GM18498 (cell line): ENCODE measurements around the gene FEN1.

Experiments used
- ATAC-seq: cut with Tn5 transposase; IDR thresholded peaks from one replicate; pipeline ENCODE4 v1.9.1; 2021; ENCODE audit warnings: mild to moderate bottlenecking, moderate library complexity; ENCODE audit not compliant: unreplicated experiment

Gene FEN1

DNA sequence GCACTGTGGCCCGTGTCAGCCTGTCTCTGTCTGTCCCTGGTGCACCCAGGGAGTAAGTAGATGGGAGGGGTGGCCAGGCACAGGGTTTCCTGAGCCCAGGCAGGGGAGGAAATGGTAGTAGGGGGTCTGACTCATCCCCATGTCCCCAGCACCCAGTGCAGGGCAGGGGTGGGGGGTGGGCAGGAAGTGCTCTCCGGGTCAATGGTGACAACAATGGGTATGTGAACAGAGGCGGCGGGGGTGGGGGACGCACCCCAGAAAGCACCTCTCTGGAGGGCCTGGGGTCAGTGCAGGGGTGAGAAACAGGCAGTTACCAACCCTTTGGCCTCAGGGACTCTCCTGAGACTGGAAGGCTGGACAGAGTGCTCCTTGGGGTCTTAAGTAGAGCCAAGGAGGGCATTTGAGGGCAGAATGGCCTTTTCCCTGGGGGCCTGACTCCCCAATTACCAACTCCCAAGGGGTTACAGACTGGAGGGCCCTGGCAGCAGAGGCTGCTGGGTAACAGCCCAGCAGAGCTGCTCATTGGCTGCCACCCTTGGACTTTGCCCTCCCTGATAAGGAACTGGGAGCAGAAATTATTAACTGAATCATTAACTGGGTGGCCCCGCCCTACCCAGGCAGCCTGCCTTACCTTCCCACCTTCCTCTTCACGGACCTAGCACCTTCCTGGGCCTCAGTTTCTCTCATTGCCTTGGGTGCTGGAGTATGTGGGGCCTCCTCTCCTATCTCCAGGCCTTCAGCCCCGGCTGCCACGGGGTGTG is 36.1 kb upstream of the FEN1 start:
- no peak for ATAC-seq

DNA sequence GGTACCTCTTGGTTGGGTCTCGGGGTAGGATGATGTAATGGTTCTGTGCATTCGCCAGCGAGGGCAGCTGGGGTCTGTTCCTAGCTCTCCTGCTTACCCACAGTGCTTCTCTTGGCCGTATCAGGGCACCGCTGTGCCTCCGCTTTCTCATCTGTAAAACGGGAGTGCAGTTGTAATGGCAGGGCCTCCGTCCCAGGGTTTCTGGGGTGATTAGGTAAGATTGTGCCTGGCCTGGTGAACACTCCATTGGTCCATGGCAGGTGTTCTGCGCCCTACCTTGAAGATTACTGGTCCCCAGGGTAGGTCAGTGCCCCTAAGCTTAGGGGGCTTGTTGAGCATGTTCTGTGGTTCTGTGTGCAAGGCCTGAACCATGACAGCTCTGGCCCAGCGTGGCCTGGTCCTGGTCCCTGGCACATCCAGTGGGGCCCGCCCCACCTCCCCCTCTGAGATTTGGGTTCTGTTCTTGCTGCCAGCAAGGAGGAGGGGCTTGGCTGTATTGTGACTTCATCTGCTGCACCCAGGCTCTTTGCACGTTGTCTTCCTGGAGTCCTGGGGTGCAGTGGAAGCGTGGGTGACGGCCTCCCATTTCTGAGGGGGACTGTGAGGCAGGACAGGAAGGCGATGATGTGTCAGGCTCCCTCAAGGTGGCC is 35.4 kb upstream of the FEN1 start:
- ATAC-seq: no peak

DNA sequence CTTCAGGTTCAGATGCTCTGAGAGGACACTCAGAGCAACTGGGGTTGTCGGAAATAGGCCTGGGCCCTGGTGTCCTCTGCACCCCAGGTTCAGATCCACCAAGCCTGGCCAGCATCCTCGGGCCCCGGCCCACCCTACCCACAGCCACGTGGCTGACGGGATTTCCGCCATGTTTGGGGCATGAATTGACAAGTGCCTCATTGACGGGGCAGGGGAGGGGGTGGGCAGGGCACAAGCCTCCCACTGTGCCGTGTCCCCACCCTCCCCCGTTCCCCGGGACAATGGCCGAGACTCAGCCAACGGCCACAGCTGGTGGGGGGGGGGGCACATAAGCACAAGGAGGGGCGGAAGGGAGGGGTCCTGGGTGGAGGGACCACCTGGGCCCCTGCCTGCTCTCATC is 31.8 kb upstream of the FEN1 start:
- ATAC-seq: no peak

DNA sequence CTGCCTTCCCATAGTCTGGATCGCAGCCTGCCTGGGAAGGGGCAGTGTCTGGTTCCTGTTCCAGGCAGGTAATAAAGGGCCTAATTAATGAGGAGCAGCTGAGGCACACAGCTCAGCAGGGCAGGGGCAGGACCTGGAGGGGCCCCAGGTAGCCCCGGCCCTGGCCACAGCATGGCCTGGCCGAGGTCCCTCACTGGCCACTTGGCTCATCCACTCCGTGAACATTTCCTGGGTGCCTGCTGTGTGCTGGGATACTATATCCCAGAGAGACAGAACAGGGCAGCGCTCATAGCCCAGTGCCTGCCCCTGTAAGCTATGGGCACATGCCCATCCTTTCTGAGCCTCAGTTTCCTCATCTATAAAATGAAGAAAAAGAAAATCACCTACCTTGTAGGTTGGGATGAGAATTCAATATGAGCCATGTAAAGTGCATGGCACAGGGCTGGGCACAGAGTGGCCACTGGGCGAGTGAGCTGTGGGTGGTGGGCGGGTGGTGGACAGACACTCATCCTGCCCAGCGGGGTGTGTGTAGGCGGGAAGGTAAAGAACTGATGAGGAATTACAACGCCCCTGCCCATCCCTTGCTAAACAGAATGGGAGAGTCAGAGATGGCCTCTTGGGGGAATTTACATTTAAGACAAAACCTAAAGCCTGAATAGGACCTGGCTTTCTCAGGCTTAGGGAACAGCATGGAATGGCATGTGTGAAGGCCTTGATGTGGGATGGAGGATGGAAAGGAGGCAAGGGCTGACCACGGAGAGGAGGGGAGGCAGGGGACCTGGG is 31.1 kb upstream of the FEN1 start:
- no peak for ATAC-seq

DNA sequence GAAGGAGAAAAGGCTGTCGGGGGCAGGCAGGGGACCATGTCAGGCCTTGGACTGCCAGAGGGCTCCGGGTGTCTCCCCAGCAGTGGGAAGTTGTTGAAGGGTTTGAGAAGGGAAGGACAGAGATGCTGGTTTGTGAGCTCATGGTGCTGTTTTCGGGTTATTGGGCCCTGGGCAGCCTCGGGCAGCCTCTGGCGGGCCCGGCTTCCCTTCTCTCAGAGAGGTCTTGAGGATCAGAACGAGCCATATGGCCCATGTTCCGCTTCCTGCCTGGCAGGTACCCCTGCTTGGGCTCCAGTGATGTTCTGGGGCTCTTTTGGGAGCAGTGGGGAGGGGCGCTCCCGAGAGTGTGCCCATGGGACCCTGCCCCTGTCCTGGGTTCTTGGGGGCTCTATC is 30.5 kb upstream of the FEN1 start:
- no peak for ATAC-seq

DNA sequence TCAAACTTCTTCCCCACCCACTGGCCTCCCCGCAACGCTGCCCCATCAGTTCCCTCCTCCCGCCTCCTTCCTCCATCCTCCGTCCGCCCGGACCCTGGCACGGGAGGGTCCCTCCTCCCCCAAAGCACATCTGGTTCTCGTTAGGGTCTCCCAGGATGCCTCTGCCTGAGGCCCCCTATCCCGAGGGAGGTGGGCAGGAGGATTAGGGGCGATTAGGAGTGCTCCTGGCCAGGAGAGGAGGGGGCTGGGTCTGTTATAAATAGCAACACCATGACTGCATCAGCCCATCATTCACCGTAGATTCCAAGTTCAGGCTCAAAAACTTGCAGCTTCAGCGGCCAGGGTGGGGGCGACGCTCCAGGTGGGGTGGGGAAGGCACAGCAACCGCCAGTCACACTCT is 29.9 kb upstream of the FEN1 start:
- no peak for ATAC-seq

DNA sequence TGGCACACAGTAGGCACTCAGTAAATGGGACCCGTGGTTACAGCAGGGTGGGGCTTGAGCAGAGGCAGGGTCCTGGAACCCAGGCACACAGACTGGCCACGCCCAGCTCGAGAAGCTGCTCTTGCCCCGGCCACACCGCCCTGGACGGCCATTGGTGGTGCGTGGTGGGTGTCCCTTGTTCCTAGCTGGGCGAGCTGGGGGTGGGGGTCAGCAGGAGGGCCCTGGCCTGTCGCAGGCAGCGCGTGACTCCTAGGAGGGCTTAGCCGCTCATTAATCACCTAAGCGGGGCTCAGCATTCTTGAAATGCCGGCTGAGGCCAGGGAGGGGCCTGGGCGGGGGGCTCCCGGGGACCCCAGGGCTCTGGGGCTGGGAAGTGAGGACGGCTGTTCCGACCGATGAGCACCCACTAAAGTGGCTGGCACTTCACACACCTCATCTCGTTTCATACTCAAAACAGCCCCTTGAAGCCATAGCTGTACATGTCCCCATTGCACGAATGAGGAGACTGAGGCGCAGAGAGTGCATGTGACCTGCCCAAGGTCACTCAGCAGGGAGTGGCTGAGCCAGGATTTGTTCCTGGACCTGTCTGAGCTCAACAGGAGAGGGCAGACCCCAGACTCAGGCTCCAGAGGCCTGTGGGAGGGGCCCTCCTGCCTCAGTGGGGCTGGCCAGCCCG is 28.6 kb upstream of the FEN1 start:
- ATAC-seq: no peak

DNA sequence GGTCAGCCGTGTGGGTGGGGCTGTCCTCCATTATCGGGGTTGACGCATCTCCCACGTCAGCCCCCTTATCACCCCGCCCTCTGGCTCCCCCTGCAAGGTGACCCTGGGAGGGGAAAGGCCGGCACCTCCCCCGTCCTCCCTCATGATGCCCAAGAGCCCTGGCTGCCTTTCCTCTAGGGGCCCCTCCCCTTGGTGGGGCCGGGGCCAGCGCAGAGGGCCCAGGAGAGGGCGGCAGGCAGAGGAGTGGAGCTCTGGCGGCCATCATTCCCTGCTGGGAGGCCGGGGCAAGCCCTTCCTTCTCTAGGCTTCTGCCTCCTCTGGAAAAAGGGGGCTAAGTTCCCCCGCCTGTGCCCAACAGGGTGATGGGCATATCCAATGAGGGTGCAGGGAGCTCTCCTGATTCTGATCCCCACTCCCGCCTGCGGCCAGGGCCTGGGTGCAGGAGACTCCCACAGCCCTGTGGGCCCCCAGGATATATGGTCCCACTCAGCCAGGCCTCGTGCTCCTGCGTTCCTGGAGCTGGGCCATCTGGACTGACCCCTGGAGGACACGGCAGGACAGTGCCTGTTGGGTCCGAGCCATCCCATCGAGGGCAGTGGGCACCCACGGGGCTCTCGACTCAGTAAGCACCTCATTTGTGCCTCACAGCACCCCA is 28.0 kb upstream of the FEN1 start:
- no peak for ATAC-seq

DNA sequence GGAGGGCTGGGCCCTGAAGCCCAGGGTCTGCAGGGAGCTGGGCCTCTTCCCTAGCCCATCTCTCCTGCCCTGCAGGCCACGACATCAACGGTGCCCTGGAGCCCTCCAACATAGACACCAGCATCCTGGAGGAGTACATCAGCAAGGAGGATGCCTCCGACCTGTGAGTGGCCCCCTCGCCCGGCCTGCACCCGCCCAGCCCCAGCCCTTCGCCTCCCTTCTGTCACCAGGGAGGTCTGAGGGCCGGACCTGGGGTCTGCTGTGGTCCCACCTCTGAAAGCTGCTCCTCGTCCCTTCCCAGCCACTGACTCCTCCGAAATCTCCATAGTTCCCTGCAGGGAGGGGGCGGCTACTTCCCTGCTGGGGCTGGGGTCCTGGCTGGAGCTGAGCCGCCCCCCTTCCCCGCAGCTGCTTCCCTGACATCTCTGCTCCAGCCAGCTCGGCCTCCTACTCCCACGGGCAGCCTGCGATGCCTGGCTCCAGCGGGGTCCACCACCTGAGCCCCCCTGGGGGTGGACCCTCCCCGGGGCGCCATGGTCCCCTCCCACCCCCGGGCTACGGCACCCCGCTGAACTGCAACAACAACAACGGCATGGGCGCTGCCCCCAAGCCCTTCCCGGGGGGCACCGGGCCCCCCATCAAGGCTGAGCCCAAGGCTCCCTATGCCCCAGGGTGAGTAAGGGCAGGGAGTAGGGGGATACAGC is 27.0 kb upstream of the FEN1 start:
- no peak for ATAC-seq

DNA sequence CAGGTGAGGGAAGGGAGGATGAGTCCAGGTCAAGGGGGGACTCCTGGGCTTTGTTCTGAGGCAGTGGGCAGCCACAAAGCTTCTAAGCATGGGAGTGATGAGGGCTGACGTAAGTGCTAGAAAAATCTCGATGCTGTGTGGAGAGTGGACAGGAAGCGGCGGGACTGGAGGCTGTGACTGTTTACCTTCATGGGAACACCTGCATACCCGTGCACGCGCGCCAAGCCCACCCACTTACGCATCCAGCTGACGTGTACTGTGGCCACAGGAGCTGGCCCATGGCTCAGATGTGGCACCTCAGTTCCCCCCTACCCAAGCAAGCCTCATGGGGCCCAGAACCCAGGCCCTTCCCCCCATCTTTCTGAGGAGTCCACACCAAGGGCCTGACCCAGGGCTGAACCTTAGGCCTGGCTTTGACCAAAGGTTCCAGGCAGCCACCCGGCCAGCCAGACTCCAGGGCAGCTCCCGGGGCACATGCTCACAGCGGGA is 26.3 kb upstream of the FEN1 start:
- ATAC-seq: no peak

DNA sequence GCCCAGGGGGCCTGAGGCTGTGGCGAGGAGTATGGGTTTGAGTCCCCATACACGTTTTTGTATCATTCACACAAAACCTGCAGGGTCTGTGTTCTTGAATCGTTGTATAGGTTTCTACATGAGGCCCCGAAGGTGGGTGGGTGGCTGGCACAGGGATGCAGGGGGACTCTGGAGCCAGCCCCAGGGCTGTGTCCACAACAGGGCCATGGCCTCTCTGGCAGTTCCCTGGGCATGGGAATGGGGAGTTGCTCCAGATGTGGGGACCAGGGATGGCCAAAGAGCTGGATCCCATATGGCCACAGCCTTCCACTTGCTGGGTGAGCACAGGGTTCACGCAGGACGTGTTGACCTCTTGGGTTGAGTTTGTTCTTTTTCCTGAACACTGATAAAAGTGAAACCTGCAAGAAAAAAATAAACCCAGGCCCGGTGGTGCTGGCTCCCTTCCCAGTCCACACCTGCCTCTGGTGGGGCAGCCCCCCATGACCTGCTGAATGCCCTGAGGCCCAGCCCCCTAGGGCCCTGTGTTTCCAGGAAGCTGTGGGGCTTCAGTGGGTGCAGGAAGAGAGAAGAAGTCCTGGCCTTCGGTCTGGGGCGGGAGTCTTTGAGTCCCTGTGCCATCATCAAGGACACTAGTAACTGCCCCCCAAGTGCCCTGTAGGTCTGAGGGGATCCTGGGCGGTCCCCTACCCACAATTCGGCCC is 24.2 kb upstream of the FEN1 start:
- ATAC-seq: no peak

DNA sequence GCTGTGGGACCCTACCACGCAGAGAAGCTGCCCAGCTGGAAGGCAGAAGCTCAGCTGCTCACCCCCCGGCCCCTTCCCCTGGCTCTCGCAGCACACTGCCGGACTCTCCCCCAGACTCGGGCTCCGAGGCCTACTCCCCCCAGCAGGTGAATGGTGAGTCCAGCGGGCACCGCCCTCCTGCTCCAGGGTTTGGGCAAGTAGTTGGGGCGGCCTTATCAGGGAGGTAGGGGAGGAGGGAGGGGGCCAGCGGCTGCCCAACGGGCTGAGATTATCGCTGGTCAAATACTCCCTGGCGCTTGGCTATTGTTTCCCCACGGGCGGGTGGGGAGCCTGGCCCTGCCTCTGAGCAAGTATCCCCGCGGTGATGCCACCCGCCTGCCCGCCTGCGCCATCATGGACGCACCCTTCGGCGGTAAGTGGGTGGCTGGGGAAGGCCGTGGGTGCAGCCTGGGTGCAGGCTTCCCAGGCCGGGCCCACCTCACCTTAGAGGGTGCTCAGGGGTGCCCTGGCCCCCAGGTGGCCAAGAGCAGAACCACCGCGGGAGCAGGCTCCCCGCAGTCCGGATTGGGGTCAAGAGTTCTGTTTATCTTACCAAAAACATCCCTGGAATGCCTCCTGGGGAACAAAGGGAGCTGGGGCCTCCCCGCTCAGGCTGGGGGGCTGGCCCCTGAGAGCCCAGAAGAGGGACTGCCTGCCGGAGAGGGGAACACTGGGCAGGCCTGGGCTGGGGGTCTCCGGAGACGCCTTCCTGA is 23.4 kb upstream of the FEN1 start:
- ATAC-seq: no peak

DNA sequence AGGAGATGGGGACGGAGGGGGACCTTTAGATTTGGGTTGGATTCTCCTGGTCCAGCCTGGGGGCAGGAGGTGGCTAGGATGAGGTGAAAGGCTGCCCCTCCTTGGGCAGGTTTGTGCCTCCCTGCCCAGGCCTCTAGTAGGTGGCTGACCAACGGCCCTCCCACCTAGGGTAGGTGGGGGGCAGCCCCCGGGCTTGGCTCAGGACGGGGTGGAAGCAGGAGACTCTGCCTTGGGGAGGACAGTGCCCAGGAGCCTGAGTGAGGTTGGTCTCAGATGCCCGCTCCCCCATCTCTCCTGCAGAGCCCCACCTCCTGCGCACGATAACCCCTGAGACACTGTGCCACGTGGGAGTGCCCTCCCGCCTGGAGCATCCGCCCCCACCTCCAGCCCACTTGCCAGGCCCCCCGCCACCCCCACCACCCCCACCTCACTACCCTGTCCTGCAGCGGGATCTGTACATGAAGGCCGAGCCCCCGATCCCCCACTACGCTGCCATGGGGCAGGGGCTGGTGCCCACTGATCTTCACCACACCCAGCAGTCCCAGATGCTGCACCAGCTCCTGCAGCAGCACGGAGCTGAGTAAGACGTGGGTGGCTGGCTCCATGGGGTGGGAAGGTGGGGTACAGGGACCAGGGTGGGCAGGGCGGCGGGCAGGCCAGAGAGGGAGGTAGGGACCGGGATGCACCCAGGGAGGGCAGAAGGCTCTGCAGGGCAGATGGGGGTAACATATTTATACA is 22.6 kb upstream of the FEN1 start:
- ATAC-seq: no peak

DNA sequence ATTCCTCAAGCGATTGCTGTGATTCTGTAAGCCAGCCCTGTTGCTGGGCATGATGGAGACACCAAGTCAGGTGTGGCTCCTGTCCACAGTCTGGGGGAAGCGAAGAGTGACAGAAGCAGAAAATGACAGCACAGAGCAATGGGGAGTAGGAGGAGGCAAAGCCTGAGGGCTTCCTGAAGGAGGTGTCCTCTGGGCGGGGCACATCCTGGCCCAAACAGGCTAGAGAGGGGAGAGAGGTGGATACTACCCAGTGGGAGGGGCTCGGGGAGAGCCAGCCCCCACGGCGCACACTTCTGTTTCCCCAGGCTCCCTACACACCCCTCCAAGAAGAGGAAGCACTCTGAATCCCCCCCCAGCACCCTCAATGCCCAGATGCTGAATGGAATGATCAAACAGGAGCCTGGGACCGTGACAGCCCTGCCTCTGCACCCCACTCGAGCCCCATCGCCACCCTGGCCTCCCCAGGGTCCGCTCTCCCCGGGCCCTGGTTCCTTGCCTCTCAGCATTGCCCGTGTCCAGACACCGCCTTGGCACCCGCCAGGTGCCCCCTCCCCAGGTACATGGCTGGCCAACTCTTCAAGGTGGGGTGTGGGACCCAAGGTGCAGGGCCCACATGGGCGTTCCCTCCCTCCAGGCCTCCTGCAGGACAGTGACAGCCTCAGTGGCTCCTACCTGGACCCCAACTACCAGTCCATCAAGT is 21.4 kb upstream of the FEN1 start:
- ATAC-seq: no peak

DNA sequence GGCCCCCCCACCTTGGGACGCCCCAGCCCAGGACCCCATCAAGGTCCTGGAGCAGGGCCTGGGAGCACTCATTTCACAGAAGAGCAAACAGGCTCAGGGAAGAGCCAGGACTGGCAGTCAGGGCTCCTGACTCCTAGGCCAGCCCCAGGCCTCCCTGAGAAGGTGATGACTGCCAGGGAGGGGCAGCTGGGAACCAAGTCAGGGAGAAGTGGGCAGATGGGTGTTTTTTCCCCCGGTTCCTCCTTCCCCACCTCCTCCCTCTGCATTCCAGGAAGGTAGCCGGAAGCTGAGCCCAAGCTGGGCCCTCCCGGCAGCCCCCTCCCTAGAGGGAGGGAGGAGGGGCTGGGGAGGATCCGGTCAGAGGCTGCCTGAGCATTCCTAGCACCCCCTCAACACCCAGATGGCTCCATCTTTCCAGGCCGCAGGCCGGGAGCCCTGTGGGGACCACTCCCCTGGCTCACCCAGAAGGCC is 20.7 kb upstream of the FEN1 start:
- no peak for ATAC-seq

DNA sequence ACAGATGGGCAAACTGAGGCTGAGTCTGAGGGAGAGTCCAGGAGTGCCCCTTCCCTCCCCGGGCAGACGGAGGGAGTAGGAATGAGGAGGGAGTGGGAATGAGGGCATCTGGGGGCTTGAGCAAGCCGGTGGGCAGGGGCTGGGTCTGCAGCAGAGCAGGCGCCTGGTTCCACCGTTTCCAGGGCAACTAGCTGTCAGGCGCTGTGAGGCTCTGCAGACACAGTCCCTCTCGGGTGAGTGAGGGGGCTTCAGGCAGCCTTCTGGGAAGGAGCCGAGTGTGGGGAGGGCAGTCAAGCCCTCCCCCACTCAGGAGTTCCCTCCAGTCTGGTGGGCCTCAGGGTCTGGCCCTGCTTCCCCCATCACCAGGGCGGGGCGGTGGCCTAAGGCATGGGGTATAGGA is 19.4 kb upstream of the FEN1 start:
- ATAC-seq: no peak

DNA sequence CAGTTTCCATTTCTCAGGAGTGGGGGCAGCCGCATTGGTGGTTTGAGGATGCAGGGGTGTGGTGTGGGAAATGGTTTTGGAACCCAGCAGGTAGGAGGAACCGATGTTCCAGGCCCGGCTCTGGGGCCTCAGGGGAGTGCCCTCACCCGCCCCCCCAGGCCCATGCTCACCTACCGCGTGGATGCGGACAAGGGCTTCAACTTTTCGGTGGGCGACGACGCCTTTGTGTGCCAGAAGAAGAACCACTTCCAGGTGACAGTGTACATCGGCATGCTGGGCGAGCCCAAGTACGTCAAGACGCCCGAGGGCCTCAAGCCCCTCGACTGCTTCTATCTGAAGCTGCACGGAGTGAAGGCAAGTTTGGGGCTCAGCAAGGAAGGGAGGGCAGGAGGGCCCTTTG is 18.9 kb upstream of the FEN1 start:
- no peak for ATAC-seq
